ENCODE measurements around the gene CREBL2. TPM values are rescaled to one million over a fixed set of nuclear protein-coding genes. Genes with fewer than 3 reads are reported as not detected.

CREBL2 gene
- total and polyA plus RNA-seq, 2 of the 13 experiments (the other 11 are each of a cell fraction or from before 2014, with no cell fraction given): 6.9 to 8.4 TPM

DNA sequence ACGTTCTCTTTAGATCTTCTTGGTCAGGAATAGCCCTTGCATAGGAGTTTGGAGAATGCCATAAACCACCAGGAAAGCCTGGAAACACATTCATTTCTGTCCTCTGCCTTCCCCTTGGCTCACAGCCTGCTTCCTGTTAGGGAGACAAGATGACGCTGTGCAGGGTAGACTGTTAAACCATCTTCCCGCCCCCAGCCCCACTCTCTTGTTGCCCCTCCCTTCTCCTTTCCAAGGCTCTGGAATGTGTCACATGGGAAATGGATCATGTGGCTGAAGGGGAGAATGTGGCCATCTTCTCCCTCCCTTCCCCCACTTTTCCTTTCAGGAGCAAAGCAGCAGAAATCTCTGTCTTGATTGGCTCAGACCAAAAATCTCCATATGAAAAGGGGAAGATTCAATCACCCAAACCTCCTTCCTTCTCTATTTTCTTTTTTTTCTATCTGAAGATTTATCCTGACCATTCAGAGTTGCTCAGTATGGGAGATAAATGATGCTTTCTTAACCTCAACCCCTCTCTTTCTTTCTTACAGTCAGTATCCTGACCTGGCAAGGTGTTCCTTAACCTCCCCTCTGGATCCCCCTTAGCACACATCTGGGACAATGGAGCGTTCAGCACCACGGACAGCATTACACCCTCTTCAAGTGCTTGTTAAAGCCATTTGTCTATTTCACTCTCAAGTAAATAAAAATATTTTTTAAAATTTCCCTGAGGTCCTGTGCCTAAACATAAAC lies 72.9 kb downstream of the CREBL2 start (continued):
- TF ChIP-seq KLF16 (CRISPR knock-in tag; IDR thresholded peaks at IDR 0.05) (0 out of 4 replicates have a peak, but pooled peaks of 1 of the 2 experiments have one; percentile 43), KDM4B (CRISPR knock-in tag; IDR thresholded peaks at IDR 0.05) (no peak), MIXL1 (CRISPR knock-in tag; IDR thresholded peaks at IDR 0.05) (0 out of 2 replicates have a peak, but pooled peaks have one; percentile 23), RXRB (CRISPR knock-in tag; IDR thresholded peaks at IDR 0.05; ENCODE audit: borderline replicate concordance) (peak; percentile 34; the same call in 1 of the 2 replicates), REST (IDR thresholded peaks at IDR 0.05; ENCODE audit: borderline replicate concordance in 1 of 2, low read depth in 1 of 2, low read length in 2 of 2) (peak; percentile 69 to 96), ZNF644 (CRISPR knock-in tag; IDR thresholded peaks at IDR 0.05; ENCODE audit: low read depth) (peak; percentile 32; the same call in 1 of the 2 replicates)

DNA sequence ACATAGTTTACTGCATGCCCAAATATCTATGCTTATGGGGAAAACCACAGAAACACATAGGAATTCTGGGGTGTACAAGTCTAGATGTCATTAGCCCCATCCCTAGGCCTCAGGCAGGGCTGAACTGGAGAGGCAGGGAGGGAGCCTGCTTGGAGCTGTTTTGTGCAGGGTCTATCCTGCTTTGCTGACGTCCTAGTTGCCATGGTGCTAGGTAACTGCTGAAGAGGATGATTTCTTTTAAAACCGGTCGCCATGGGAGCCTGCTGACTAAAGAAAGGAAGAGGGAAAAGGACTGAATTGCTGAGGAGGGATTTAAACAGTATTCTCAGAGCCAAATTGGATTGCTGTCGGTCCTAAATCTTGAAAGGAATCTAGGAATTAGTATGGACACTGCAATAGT lies 73.6 kb downstream of the CREBL2 start:
- no peak overlapping the region for H3K27ac ChIP-seq (ENCODE audit: extremely low read length, insufficient read depth, low read length)
- H3K36me3 ChIP-seq (replicated peaks in 1 of 2; ENCODE audit: control insufficient read depth in 1 of 2, insufficient read depth in 2 of 2, low read length in 2 of 2): no peaks in the 10 kb centered on the region
- H3K79me2 ChIP-seq (ENCODE audit: insufficient read depth, low read length): no peaks in the 10 kb centered on the region
- no peak for ATAC-seq
- no peak overlapping the region for H2AFZ ChIP-seq (ENCODE audit: low read length)
- no peaks in the 10 kb centered on the region; a peak in 1 of 5 replicates for H3K27me3 ChIP-seq (ENCODE audit: control insufficient read depth in 1 of 2, insufficient read depth in 2 of 2, low read length in 2 of 2)
- H3K4me1 ChIP-seq (ENCODE audit: insufficient read depth, low read length): no peaks in the 10 kb centered on the region
- BruUV-seq (replicated peaks): no TSS peak
- in situ Hi-C loops (cut with HindIII; ENCODE audit: extremely low pct_ligation_motif_present, low pct_unique_long_range_greater_than_20kb): no loop called here
- H3K9ac ChIP-seq (ENCODE audit: insufficient read depth, low read depth, low read length): no peak overlapping the region
- intact Hi-C loops (cut with micrococcal nuclease; ENCODE audit: unreplicated experiment): no loop called here
- CTCF ChIA-PET (ENCODE audit: low intra/inter-chr PET ratio, low total read pairs): no interaction called here
- H3K4me3 ChIP-seq (replicated peaks in 1 of 3; ENCODE audit: insufficient read depth in 1 of 3, low read depth in 2 of 3, low read length in 3 of 3): no peak overlapping the region
- H3K4me2 ChIP-seq (ENCODE audit: low read depth, low read length): no peak overlapping the region
- H4K20me1 ChIP-seq (ENCODE audit: insufficient read depth, low read length): no peaks in the 10 kb centered on the region
- DNase-seq (ENCODE audit: low spot score): no peak
- FAIRE-seq: no peak
- WGBS (ENCODE audit: low lambda C conversion rate): 60% methylated on average over 4 of the region's 4 CpGs
- POLR2A ChIA-PET: no interaction called here
- no peaks in the 10 kb centered on the region for H3K9me3 ChIP-seq (ENCODE audit: low read length)
- no peak for TF ChIP-seq PTBP1 (IDR thresholded peaks at IDR 0.05; ENCODE audit: low read depth, low read length, poor library complexity, severe bottlenecking)
- no peak for TF ChIP-seq DNMT1 (CRISPR knock-in tag; IDR thresholded peaks at IDR 0.05)
- no peak for TF ChIP-seq ZUFSP (CRISPR knock-in tag; IDR thresholded peaks at IDR 0.05; ENCODE audit: borderline replicate concordance)
- no peak for TF ChIP-seq SOX5 (CRISPR knock-in tag; IDR thresholded peaks at IDR 0.05; ENCODE audit: borderline replicate concordance)
- no peak for TF ChIP-seq DR1 (CRISPR knock-in tag; IDR thresholded peaks at IDR 0.05)
- no peak for TF ChIP-seq HNRNPLL (IDR thresholded peaks at IDR 0.05; ENCODE audit: low read depth, low read length, poor library complexity, severe bottlenecking)
- no peak for TF ChIP-seq RAD21 (CRISPR knock-in tag; IDR thresholded peaks at IDR 0.05)
- TF ChIP-seq ZNF124 (CRISPR knock-in tag; IDR thresholded peaks at IDR 0.05): no peak
- TF ChIP-seq, protein P1, sequence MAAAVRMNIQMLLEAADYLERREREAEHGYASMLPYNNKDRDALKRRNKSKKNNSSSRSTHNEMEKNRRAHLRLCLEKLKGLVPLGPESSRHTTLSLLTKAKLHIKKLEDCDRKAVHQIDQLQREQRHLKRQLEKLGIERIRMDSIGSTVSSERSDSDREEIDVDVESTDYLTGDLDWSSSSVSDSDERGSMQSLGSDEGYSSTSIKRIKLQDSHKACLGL (CRISPR knock-in tag; IDR thresholded peaks at IDR 0.05): no peak
- no peak for TF ChIP-seq ZBTB42 (CRISPR knock-in tag; IDR thresholded peaks at IDR 0.05)
- TF ChIP-seq ZFP37 (CRISPR knock-in tag; IDR thresholded peaks at IDR 0.05; ENCODE audit: borderline replicate concordance): no peak

Data from HepG2 (cell line).